ENCODE results near the gene EGFLAM. TPM values are rescaled to one million over a fixed set of nuclear protein-coding genes. Genes with fewer than 3 reads are reported as not detected.
A peak's percentile ranks its signal among the peaks of the same experiment; 100 is the strongest.

EGFLAM gene
- total and polyA plus RNA-seq, 8 donors = 0.82 to 15.7 (median 9.8) TPM

GRCh38 chr5:38456657-38457399 is 198.5 kb downstream of the EGFLAM start:
- DNase-seq (no peak), ATAC-seq (no peak)
- no peak overlapping the region for H3K4me3 ChIP-seq
- intact Hi-C loops (cut with DNase I) = no loop called here
- H3K27ac ChIP-seq = no peak overlapping the region
- H3K9me3 ChIP-seq = no peaks in the 10 kb centered on the region
- no peaks in the 10 kb centered on the region for H3K36me3 ChIP-seq
- no peak for TF ChIP-seq CTCF (IDR thresholded peaks at IDR 0.05)
- no peaks in the 10 kb centered on the region for H3K4me1 ChIP-seq
- H3K27me3 ChIP-seq = peaks cover 0 to 94% of the 10 kb centered on the region in 2 donors

GRCh38 chr5:38458174-38458573 is 199.8 kb downstream of the EGFLAM start:
- DNase-seq = no peak
- intact Hi-C loops (cut with DNase I) = no loop called here
- peaks cover 0 to 94% of the 10 kb centered on the region in 2 donors for H3K27me3 ChIP-seq
- no peak for ATAC-seq
- H3K9me3 ChIP-seq = no peaks in the 10 kb centered on the region
- H3K27ac ChIP-seq = no peak overlapping the region
- no peak overlapping the region for H3K4me3 ChIP-seq
- no peak for TF ChIP-seq CTCF (IDR thresholded peaks at IDR 0.05)
- H3K4me1 ChIP-seq = peaks cover 0 to under 1% of the 10 kb centered on the region in 2 donors
- no peaks in the 10 kb centered on the region for H3K36me3 ChIP-seq

GRCh38 chr5:38462976-38463633 is 204.7 kb downstream of the EGFLAM start:
- no peak for DNase-seq
- Histone ChIP-seq H3K27me3 (peaks cover 3 to 98% of the 10 kb centered on the region in 2 donors), H3K27ac (no peak overlapping the region), H3K9me3 (no peaks in the 10 kb centered on the region), H3K36me3 (no peaks in the 10 kb centered on the region), H3K4me3 (no peak overlapping the region), H3K4me1 (peaks cover 14 to 27% of the 10 kb centered on the region in 2 donors)
- no peak for TF ChIP-seq CTCF (IDR thresholded peaks at IDR 0.05)
- intact Hi-C loops (cut with DNase I) = no loop called here
- no peak for ATAC-seq

- peaks cover 20 to 34% of the 10 kb centered on the region in 2 donors for H3K4me1 ChIP-seq
- H3K9me3 ChIP-seq = no peaks in the 10 kb centered on the region
- ATAC-seq (peak; percentile 26), DNase-seq (peak in 2 of 4 donors; percentile 66 to 78)
- no peak overlapping the region for H3K4me3 ChIP-seq
- H3K36me3 ChIP-seq = no peaks in the 10 kb centered on the region
- intact Hi-C loops (cut with DNase I) = no loop called here
- peaks cover 3 to 98% of the 10 kb centered on the region in 2 donors for H3K27me3 ChIP-seq
- no peak overlapping the region for H3K27ac ChIP-seq
- TF ChIP-seq CTCF (IDR thresholded peaks at IDR 0.05) = no peak
Measured at GRCh38 chr5:38463634-38464521, 205.5 kb downstream of the EGFLAM start.

Data from left lung (tissue), 10 donors.